Measurements from ENCODE around the gene YTHDF1.

Gene YTHDF1

DNA sequence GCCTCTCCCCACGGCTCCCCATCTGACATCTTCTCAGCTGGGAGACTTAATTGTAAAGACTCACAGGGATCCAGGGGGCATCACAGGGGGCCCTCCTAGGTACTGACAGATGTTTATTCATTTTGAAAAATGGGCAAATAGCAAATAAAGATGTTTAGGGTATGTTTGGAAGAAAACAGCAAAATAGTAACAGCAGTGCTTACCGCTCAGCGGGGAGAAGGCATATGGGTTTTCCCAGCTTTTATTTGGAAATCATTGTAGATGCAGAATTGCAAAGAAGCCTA is 17.1 kb upstream of the YTHDF1 start:
- H3K27me3 ChIP-seq (ENCODE audit: control insufficient read depth, insufficient read depth, low read length) = no peaks in the 10 kb centered on the region

DNA sequence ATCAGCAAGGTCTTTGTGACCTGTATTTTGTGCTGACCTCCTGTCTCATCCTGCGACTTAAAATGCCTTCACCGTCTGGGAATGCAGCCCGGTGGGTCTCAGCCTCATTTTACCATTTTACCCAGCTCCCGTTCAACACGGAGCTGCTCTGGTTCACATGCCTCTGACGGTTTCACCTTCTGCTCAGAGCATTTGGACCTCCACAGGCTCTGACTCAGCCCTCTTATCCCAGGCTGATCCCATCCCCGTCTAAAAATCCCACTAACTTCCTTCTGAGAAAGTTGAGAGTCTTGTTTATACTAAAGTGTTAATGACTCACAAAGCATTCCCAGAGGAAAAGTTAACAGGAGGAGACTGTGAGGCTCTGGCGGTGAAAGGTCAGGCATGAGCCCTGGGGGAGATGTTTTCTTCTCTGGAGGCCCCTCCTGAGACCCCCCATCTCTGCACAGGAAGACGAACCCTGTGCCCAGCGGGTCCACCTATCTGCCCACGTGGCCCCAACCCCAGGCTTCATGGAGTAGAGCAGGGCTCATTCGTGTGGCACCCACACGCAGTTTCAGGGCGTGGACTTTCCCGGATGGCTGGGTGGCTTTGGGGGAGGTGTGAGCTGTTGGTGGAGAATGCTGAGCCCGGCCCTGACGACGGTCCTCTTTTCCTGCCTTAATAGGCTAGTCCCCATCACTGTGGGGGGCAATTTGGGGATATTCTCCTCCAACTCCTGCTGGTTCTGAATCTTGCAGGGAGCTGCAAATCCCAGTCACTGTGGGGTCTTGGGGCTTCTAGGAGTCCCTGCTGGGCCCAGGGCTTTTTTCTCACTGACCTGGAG is 16.5 kb upstream of the YTHDF1 start:
- no peaks in the 10 kb centered on the region for H3K9me3 ChIP-seq (ENCODE audit: control insufficient read depth, low read length)
- no peaks in the 10 kb centered on the region for H3K27me3 ChIP-seq (ENCODE audit: control insufficient read depth, insufficient read depth, low read length)
- TF ChIP-seq, protein P1, sequence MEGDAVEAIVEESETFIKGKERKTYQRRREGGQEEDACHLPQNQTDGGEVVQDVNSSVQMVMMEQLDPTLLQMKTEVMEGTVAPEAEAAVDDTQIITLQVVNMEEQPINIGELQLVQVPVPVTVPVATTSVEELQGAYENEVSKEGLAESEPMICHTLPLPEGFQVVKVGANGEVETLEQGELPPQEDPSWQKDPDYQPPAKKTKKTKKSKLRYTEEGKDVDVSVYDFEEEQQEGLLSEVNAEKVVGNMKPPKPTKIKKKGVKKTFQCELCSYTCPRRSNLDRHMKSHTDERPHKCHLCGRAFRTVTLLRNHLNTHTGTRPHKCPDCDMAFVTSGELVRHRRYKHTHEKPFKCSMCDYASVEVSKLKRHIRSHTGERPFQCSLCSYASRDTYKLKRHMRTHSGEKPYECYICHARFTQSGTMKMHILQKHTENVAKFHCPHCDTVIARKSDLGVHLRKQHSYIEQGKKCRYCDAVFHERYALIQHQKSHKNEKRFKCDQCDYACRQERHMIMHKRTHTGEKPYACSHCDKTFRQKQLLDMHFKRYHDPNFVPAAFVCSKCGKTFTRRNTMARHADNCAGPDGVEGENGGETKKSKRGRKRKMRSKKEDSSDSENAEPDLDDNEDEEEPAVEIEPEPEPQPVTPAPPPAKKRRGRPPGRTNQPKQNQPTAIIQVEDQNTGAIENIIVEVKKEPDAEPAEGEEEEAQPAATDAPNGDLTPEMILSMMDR (IDR thresholded peaks at IDR 0.05) = no peak
- H3K79me2 ChIP-seq = no peaks in the 10 kb centered on the region
- H3K4me3 ChIP-seq (ENCODE audit: low read depth, low read length) = no peak overlapping the region
- H3K4me1 ChIP-seq = no peaks in the 10 kb centered on the region
- no peak overlapping the region for H3K27ac ChIP-seq
- no peak overlapping the region for H2AFZ ChIP-seq
- H3K4me2 ChIP-seq (ENCODE audit: low read length) = no peak overlapping the region
- no peaks in the 10 kb centered on the region for H3K36me3 ChIP-seq (ENCODE audit: control insufficient read depth, insufficient read depth, low read length)
- no peak overlapping the region for H3K9ac ChIP-seq

More for the DNA sequence above, 17.1 kb upstream of the YTHDF1 start:
- H3K4me3 ChIP-seq (ENCODE audit: low read depth, low read length) = no peak overlapping the region
- no peaks in the 10 kb centered on the region for H3K9me3 ChIP-seq (ENCODE audit: control insufficient read depth, low read length)
- no peaks in the 10 kb centered on the region for H3K4me1 ChIP-seq
- no peak overlapping the region for H3K9ac ChIP-seq
- no peak overlapping the region for H3K27ac ChIP-seq
- no peaks in the 10 kb centered on the region for H3K36me3 ChIP-seq (ENCODE audit: control insufficient read depth, insufficient read depth, low read length)
- TF ChIP-seq, protein P1 (IDR thresholded peaks at IDR 0.05) = no peak
- H2AFZ ChIP-seq = no peak overlapping the region
- H3K79me2 ChIP-seq = no peaks in the 10 kb centered on the region
- H3K4me2 ChIP-seq (ENCODE audit: low read length) = no peak overlapping the region

DNA sequence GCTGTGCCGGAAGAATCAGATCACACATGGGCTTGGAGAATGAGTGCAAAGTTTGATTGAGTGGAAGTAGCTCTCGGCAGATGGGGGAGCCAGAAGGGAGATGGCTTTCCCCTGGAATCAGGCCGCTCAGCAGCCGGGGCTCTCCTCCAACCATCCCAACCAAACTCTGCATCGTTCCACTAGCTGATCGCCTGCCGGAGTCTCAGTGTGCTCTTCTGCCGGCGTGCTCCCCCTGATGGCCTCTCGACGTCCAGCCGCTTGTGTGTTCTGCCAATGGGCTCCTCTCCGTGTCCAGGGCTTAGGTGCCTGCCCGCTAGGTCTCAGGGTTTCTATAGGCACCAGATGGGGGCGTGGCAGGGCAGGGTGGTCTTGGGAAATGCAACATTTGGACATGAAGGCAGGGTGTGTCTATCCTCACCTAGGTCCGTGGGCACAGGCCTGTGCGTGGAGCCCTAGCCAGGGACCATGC is 14.9 kb upstream of the YTHDF1 start:
- H3K4me1 ChIP-seq = no peaks in the 10 kb centered on the region
- no peaks in the 10 kb centered on the region for H3K27me3 ChIP-seq (ENCODE audit: control insufficient read depth, insufficient read depth, low read length)

DNA sequence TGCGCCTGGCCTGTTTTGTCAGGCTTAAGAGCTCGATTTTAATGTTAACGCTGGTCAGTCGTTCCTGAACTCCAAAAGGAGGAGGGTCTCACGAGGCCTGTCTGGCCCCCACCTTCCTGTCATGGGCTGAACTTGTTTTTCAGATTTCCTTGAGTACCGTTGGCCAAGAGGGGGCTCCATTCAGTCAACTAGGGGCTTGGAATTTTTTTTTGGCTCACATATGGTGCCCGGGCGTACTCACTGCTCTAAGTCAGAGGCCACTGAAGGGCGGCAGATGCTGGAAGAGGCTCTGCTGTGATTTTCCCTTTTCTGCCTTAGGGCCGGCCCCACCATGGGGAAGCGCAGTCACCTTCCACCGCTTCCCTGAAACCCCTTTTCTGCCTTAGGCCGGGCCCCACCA is 12.9 kb upstream of the YTHDF1 start:
- TF ChIP-seq, protein P1 (IDR thresholded peaks at IDR 0.05) = no peak
- Histone ChIP-seq H3K9ac (no peak overlapping the region), H2AFZ (no peak overlapping the region), H3K79me2 (no peaks in the 10 kb centered on the region), H3K27ac (no peak overlapping the region), H3K9me3 (ENCODE audit: control insufficient read depth, low read length) (no peaks in the 10 kb centered on the region), H3K4me3 (ENCODE audit: low read depth, low read length) (no peak overlapping the region), H3K27me3 (ENCODE audit: control insufficient read depth, insufficient read depth, low read length) (no peaks in the 10 kb centered on the region), H3K36me3 (ENCODE audit: control insufficient read depth, insufficient read depth, low read length) (no peaks in the 10 kb centered on the region), H3K4me2 (ENCODE audit: low read length) (no peak overlapping the region), H3K4me1 (no peaks in the 10 kb centered on the region)

More for the DNA sequence above, 14.9 kb upstream of the YTHDF1 start:
- H3K4me3 ChIP-seq (ENCODE audit: low read depth, low read length) = no peak overlapping the region
- no peak overlapping the region for H3K9ac ChIP-seq
- no peak overlapping the region for H3K27ac ChIP-seq
- TF ChIP-seq, protein P1 (IDR thresholded peaks at IDR 0.05) = peak; percentile 64
- H3K4me2 ChIP-seq (ENCODE audit: low read length) = no peak overlapping the region
- H3K9me3 ChIP-seq (ENCODE audit: control insufficient read depth, low read length) = no peaks in the 10 kb centered on the region
- no peaks in the 10 kb centered on the region for H3K36me3 ChIP-seq (ENCODE audit: control insufficient read depth, insufficient read depth, low read length)
- H3K79me2 ChIP-seq = no peaks in the 10 kb centered on the region
- H2AFZ ChIP-seq = peak overlapping the region; percentile 58

DNA sequence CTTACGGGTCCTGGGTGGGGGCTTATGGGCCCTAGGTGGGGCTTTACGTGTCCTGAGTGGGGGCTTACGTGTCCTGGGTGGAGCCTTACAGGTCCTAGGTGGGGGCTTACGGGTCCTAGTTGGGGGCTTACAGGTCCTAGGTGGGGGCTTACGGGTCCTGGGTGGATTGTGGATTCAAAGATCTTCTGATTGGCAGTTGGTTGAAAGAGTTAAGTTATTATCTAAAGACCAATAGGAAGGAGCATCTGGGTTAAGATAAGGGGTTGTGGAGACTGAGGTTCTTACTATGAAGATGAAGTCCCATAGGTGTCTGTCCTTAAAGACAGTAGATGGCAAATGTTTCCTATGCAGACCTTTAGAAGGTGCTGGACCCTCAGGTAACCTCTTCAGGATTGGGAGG is 11.3 kb upstream of the YTHDF1 start:
- H3K4me3 ChIP-seq (ENCODE audit: low read depth, low read length) = no peak overlapping the region
- H3K27me3 ChIP-seq (ENCODE audit: control insufficient read depth, insufficient read depth, low read length) = no peaks in the 10 kb centered on the region
- no peaks in the 10 kb centered on the region for H3K79me2 ChIP-seq
- H3K9me3 ChIP-seq (ENCODE audit: control insufficient read depth, low read length) = no peaks in the 10 kb centered on the region
- no peak overlapping the region for H3K27ac ChIP-seq
- H3K4me1 ChIP-seq = no peaks in the 10 kb centered on the region
- no peak overlapping the region for H3K9ac ChIP-seq
- H2AFZ ChIP-seq = no peak overlapping the region
- TF ChIP-seq, protein P1 (IDR thresholded peaks at IDR 0.05) = no peak
- no peaks in the 10 kb centered on the region for H3K36me3 ChIP-seq (ENCODE audit: control insufficient read depth, insufficient read depth, low read length)
- no peak overlapping the region for H3K4me2 ChIP-seq (ENCODE audit: low read length)
